ENCODE data around the gene ELK3.
"Not testable (repeated sequence)": the region's sequence is repeated elsewhere in the genome, so short reads cannot be mapped to it uniquely, and the experiment has no call there.

GRCh38 chr12:96317801-96318200, 123.6 kb downstream of the ELK3 start:
- TF ChIP-seq TOE1 (CRISPR knock-in tag; IDR thresholded peaks at IDR 0.05); PHF20 (CRISPR knock-in tag; IDR thresholded peaks at IDR 0.05); ZNF274 (CRISPR knock-in tag; IDR thresholded peaks at IDR 0.05); POLR2A (IDR thresholded peaks at IDR 0.05; ENCODE audit: insufficient read depth in 1 of 2, low read depth in 2 of 2, low read length in 2 of 2); ZKSCAN5 (CRISPR knock-in tag; IDR thresholded peaks at IDR 0.05); THAP7 (CRISPR knock-in tag; IDR thresholded peaks at IDR 0.05); ZNF296 (CRISPR knock-in tag; conservative IDR thresholded peaks at IDR 0.05); POLR2AphosphoS5 (IDR thresholded peaks at IDR 0.05; ENCODE audit: low read depth, low read length); ZSCAN29 (CRISPR knock-in tag; conservative IDR thresholded peaks at IDR 0.05); ZNF580 (CRISPR knock-in tag; IDR thresholded peaks at IDR 0.05; ENCODE audit: borderline replicate concordance, low read depth); CTCF (CRISPR knock-in tag; IDR thresholded peaks at IDR 0.05): not testable (repeated sequence)

All from HepG2 (cell line).